CD4-positive, CD25-positive, alpha-beta regulatory T cell (primary cell): ENCODE data around the gene ELAPOR1. TPM values are rescaled to one million over a fixed set of nuclear protein-coding genes. Genes with fewer than 3 reads are reported as not detected.

Experiments
- ATAC-seq, 2 donors: fragments of 150-1000 bp; cut with Tn5 transposase; one replicate each; pipeline ENCODE4 v1.10.0; 2021; ENCODE audit warnings: low read depth in 2 of 2, moderate number of reproducible peaks in 2 of 2, moderate library complexity in 1 of 2
- DNase-seq, 3 donors: peaks; one replicate each; pipeline versions ENCODE4 v3.0.0 to v3.0.0-alpha.2; 2012 to 2022; ENCODE audit warnings: mixed read lengths in 1 of 3
- H3K27ac ChIP-seq: one replicate; pipeline ENCODE4 v1.7.0; 2013; ENCODE audit warnings: mild to moderate bottlenecking, low read length; ENCODE audit not compliant: insufficient read depth, poor library complexity, severe bottlenecking
- H3K27me3 ChIP-seq: one replicate; pipeline ENCODE4 v1.7.0; 2013; ENCODE audit warnings: low read length; ENCODE audit not compliant: control insufficient read depth, insufficient read depth
- H3K36me3 ChIP-seq: one replicate; pipeline ENCODE4 v1.7.0; 2013; ENCODE audit warnings: mild to moderate bottlenecking, low read length, moderate library complexity; ENCODE audit not compliant: control insufficient read depth, insufficient read depth
- H3K4me1 ChIP-seq: 2 replicates; pipeline ENCODE4 v1.7.0; 2013; ENCODE audit warnings: mild to moderate bottlenecking, low read length; ENCODE audit not compliant: insufficient read depth, control insufficient read depth, poor library complexity, severe bottlenecking
- H3K4me3 ChIP-seq: one replicate; pipeline ENCODE4 v1.7.0; 2013; ENCODE audit warnings: low read depth, mild to moderate bottlenecking, low read length, moderate library complexity
- H3K9me3 ChIP-seq, 2 experiments: 1 replicate in 1 of 2; 2 replicates in 1 of 2; pipeline ENCODE4 v1.7.0; 2013; ENCODE audit warnings: low read length in 2 of 2, mild to moderate bottlenecking in 1 of 2, moderate library complexity in 1 of 2; ENCODE audit not compliant: control insufficient read depth in 2 of 2
- H3K27ac Mint-ChIP-seq, 3 donors: one replicate each; pipeline ENCODE4 v1.8.0; 2020 to 2022; ENCODE audit warnings: mild to moderate bottlenecking in 3 of 3, mixed read lengths in 3 of 3, moderate library complexity in 2 of 3
- H3K27me3 Mint-ChIP-seq: one replicate; pipeline ENCODE4 v1.8.0; 2022; ENCODE audit warnings: mild to moderate bottlenecking, mixed read lengths
- H3K36me3 Mint-ChIP-seq: one replicate; pipeline ENCODE4 v1.8.0; 2020; ENCODE audit warnings: mixed read lengths
- H3K4me1 Mint-ChIP-seq, 4 donors: one replicate each; pipeline ENCODE4 v1.8.0; 2020 to 2022; ENCODE audit warnings: mixed read lengths in 4 of 4, mild to moderate bottlenecking in 1 of 4
- H3K4me3 Mint-ChIP-seq, 4 donors: one replicate each; pipeline ENCODE4 v1.8.0; 2020 to 2022; ENCODE audit warnings: mild to moderate bottlenecking in 4 of 4, mixed read lengths in 4 of 4, moderate library complexity in 3 of 4
- H3K9me3 Mint-ChIP-seq, 7 donors: one replicate each; pipeline ENCODE4 v1.8.0; 2020 to 2022; ENCODE audit warnings: mixed read lengths in 7 of 7, mild to moderate bottlenecking in 3 of 7, moderate library complexity in 2 of 7
- polyA plus RNA-seq, 4 donors: library from polyadenylated mRNA; unstranded; fragments of 300-500 nt; fragmentation: Illumina TruSeq; gene quantifications; one replicate each; pipeline ENCODE4 v1.2.3, GENCODE V29; 2021
- total RNA-seq: library from RNA; stranded (reverse); gene quantifications from one replicate; pipeline ENCODE4 v1.2.3, GENCODE V29; 2022

ELAPOR1 gene
- total and polyA plus RNA-seq, 5 donors from 2014 or later, result 9.8 to 19.5 (median 16.7) TPM

DNA sequence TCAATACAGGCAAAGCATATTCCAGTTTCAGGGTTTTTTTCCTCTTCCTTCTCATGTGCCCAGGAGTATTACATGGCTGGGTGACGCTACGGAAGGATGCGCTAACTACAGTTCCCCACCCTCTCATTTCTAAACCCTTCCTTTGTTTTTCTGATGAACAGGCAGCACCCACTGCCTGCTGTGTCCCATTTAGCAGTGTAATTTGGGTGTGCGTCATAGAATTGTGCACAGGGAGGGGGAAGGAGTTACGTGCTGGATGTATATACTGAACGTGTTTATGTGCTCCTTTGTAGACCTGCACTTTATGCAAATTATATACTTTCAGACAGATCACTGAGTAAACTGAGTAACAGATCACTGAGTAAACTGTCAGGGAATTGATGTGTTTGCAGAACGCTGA is 44.5 kb downstream of the ELAPOR1 start:
- H3K9me3 Mint-ChIP-seq, result peaks cover 0 to 1% (median 0%) of the 10 kb centered on the region in 7 donors
- no peak for ATAC-seq
- H3K4me1 Mint-ChIP-seq, result peaks cover 5 to 10% (median 8%) of the 10 kb centered on the region in 4 donors
- H3K4me1 ChIP-seq, result no peaks in the 10 kb centered on the region
- no peak overlapping the region for H3K4me3 Mint-ChIP-seq
- H3K27me3 ChIP-seq, result no peaks in the 10 kb centered on the region
- no peak overlapping the region for H3K27ac Mint-ChIP-seq
- no peaks in the 10 kb centered on the region for H3K9me3 ChIP-seq
- no peak overlapping the region for H3K4me3 ChIP-seq
- H3K27ac ChIP-seq, result no peak overlapping the region
- no peaks in the 10 kb centered on the region for H3K27me3 Mint-ChIP-seq
- H3K36me3 Mint-ChIP-seq, result peaks cover 20% of the 10 kb centered on the region
- no peak for DNase-seq
- no peaks in the 10 kb centered on the region for H3K36me3 ChIP-seq

DNA sequence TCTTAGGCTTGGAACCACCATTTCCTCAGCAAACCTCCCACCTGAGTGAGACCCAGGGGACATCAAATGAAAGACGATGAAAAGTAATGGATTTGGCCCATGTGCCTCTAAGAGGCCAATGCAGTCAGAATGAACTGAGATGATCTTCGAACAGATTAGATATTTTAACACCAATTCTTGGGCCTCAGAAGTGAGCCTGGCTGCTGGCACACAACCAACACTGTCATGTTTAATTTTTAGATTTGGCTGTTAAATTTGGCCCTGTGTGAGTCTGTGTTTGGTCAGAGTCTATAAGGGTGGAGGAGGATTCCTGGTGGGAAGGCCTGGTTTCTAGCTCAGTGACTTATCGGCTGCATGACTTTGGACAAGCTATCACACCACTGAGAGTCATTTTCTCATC is 45.4 kb downstream of the ELAPOR1 start:
- Histone ChIP-seq H3K27me3 (no peaks in the 10 kb centered on the region), H3K4me1 (no peaks in the 10 kb centered on the region), H3K9me3 (no peaks in the 10 kb centered on the region), H3K27ac (no peak overlapping the region), H3K36me3 (no peaks in the 10 kb centered on the region), H3K4me3 (no peak overlapping the region)
- H3K27me3 Mint-ChIP-seq, result no peaks in the 10 kb centered on the region
- ATAC-seq (no peak), DNase-seq (no peak)
- H3K4me3 Mint-ChIP-seq, result no peak overlapping the region
- H3K4me1 Mint-ChIP-seq, result peaks cover 5 to 10% (median 8%) of the 10 kb centered on the region in 4 donors
- H3K9me3 Mint-ChIP-seq, result peaks cover 0 to 2% (median 0%) of the 10 kb centered on the region in 7 donors
- H3K27ac Mint-ChIP-seq, result no peak overlapping the region
- H3K36me3 Mint-ChIP-seq, result peaks cover 26% of the 10 kb centered on the region

DNA sequence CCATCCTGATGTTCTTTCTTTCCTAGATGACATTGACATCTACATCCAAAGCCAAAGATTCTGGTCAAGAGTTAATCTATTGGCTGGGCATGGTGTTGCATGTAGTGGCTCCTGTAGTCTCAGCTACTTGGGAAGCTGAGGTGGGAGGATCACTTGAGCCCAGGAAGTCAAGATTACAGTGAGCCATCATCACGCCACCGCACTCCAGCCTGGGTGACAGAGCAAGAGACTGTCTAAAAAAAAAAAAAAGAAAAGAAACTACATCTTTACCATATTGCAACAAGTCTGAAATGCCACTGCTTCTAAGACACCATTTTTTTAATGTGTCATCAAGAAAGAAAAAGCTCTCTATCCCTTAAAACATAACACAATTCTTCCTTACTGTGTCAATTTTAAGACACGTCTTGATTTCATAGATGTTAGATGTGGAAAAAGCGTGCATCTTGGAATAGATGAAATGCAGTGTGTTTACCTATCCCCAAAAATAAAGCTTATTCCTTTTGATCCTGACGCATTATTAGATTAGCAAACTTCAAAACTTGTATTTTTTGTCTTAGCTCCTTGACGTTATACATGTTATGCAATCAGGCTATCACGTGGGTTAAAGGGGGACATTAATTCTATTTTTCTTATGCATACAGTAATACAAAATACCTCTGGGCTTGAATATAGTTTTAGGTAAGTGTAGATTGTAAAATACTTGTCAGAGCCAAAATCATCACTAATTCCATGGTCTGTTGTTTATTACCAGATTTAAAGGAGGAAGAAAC is 46.3 kb downstream of the ELAPOR1 start:
- ATAC-seq (no peak), DNase-seq (no peak)
- peaks cover 0 to 2% (median 0%) of the 10 kb centered on the region in 7 donors for H3K9me3 Mint-ChIP-seq
- peaks cover 5 to 10% (median 8%) of the 10 kb centered on the region in 4 donors for H3K4me1 Mint-ChIP-seq
- no peaks in the 10 kb centered on the region for H3K4me1 ChIP-seq
- H3K27me3 Mint-ChIP-seq, result no peaks in the 10 kb centered on the region
- H3K27ac Mint-ChIP-seq, result no peak overlapping the region
- no peak overlapping the region for H3K4me3 ChIP-seq
- H3K36me3 Mint-ChIP-seq, result peaks cover 26% of the 10 kb centered on the region
- H3K9me3 ChIP-seq, result no peaks in the 10 kb centered on the region
- no peaks in the 10 kb centered on the region for H3K36me3 ChIP-seq
- no peaks in the 10 kb centered on the region for H3K27me3 ChIP-seq
- no peak overlapping the region for H3K27ac ChIP-seq
- no peak overlapping the region for H3K4me3 Mint-ChIP-seq

DNA sequence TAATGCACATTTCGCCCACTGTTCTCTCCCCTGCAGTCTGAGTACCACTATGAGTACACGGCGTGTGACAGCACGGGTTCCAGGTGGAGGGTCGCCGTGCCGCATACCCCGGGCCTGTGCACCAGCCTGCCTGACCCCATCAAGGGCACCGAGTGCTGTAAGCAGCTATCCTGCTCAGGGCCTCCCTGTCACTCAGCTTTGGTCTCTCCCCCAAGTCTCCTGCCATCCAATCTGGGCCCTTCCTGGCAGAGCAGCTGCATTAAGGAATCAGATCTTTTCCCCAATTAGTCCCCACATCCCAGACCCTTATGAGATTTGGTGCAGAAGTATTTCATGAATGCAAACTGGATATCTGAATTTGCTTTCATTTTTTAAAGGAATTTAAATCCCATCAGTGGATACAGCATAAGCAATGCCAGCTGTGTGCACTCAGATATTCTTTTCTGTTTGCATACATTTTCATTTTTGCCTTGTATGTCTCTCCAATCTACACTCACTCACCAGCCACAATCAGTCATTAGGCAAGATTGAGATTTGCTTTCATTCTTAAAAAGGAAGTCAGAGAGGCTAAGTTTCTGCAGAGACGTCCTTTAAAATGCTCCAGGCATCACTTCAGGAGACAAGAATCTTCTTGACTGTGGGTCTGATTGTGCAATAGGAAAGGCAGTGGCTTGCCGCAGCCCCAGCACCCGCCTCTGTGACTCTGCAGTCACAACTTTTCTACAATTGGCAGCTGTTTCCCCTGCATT is 48.1 kb downstream of the ELAPOR1 start:
- Histone ChIP-seq H3K9me3 (no peaks in the 10 kb centered on the region), H3K27ac (peak overlapping the region; percentile 35), H3K4me1 (no peaks in the 10 kb centered on the region), H3K36me3 (no peaks in the 10 kb centered on the region), H3K4me3 (no peak overlapping the region), H3K27me3 (no peaks in the 10 kb centered on the region)
- H3K27me3 Mint-ChIP-seq, result no peaks in the 10 kb centered on the region
- H3K9me3 Mint-ChIP-seq, result peaks cover 0 to 2% (median 0%) of the 10 kb centered on the region in 7 donors
- H3K4me1 Mint-ChIP-seq, result peaks cover 5 to 11% (median 8%) of the 10 kb centered on the region in 4 donors
- peak in 1 of 3 donors; percentile 68 for DNase-seq
- peak; percentile 34 to 44 for ATAC-seq
- peak overlapping the region; percentile 17 to 75 (median 20) for H3K27ac Mint-ChIP-seq
- peaks cover 26% of the 10 kb centered on the region for H3K36me3 Mint-ChIP-seq
- H3K4me3 Mint-ChIP-seq, result peak overlapping the region in 1 of 4 donors; percentile 7

DNA sequence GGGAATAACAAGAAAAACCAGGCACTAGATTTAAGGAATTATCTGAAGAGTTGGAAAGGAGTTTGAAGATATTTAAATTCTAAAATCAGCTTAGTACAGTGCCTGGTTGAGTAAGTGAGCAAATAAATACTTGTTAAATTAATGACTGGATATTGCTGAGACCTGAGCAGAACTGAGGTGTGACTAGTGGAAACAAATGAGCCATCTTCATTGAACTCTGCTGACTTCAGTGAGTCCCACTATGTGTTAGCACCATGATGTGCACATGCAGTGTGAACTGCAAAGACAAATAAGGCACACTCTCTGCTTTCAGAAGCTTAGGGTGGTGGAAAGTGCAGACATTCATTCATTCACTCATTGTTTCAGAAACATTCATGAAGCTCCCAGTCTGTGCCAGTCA is 48.7 kb downstream of the ELAPOR1 start:
- Histone ChIP-seq H3K4me1 (no peaks in the 10 kb centered on the region), H3K36me3 (no peaks in the 10 kb centered on the region), H3K9me3 (no peaks in the 10 kb centered on the region), H3K27ac (peak overlapping the region; percentile 35), H3K27me3 (no peaks in the 10 kb centered on the region), H3K4me3 (no peak overlapping the region)
- peaks cover 0 to 2% (median 0%) of the 10 kb centered on the region in 7 donors for H3K9me3 Mint-ChIP-seq
- peaks cover 31% of the 10 kb centered on the region for H3K36me3 Mint-ChIP-seq
- peak overlapping the region in 2 of 3 donors; percentile 17 to 75 for H3K27ac Mint-ChIP-seq
- no peaks in the 10 kb centered on the region for H3K27me3 Mint-ChIP-seq
- DNase-seq (no peak), ATAC-seq (no peak)
- H3K4me1 Mint-ChIP-seq, result peaks cover 5 to 17% (median 8%) of the 10 kb centered on the region in 4 donors
- no peak overlapping the region for H3K4me3 Mint-ChIP-seq

DNA sequence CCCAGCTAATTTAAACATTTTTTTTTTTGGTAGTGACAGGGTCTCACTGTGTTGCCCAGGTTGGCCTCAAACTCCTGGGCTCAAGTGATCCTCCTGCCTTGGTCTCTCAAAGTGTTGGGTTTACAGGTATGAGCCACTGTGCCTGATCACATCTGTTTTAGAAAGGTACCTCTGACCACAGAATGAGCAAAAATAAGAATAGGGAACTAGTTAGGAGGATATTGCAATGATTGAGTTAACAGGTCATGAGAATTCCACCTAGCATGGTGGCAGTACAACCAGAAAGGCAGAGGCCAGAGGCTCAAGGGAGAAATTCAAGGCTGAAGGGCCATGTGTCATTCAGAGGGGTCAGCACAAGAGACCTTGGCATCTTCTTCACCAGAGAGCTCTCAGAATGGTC is 49.6 kb downstream of the ELAPOR1 start:
- H3K27ac ChIP-seq, result no peak overlapping the region
- H3K27me3 Mint-ChIP-seq, result no peaks in the 10 kb centered on the region
- no peak for ATAC-seq

More for the DNA sequence above, 49.6 kb downstream of the ELAPOR1 start:
- H3K9me3 ChIP-seq, result no peaks in the 10 kb centered on the region
- Mint-ChIP-seq H3K36me3 (peaks cover 40% of the 10 kb centered on the region), H3K27ac (no peak overlapping the region), H3K9me3 (peaks cover 0 to 2% (median 0%) of the 10 kb centered on the region in 7 donors), H3K4me1 (peaks cover 5 to 22% (median 8%) of the 10 kb centered on the region in 4 donors), H3K4me3 (no peak overlapping the region)
- H3K4me3 ChIP-seq, result no peak overlapping the region
- H3K27me3 ChIP-seq, result no peaks in the 10 kb centered on the region
- no peaks in the 10 kb centered on the region for H3K4me1 ChIP-seq
- DNase-seq, result no peak
- H3K36me3 ChIP-seq, result no peaks in the 10 kb centered on the region
